HepG2 (cell line): ENCODE results near the gene NELFCD. TPM values are rescaled to one million over a fixed set of nuclear protein-coding genes. Genes with fewer than 3 reads are reported as not detected.

Experiments used
- ATAC-seq: fragments of 200-7000 bp; cut with Tn5 transposase; 3 replicates; pipeline ENCODE4 v1.9.1; 2020; ENCODE audit warnings: mild to moderate bottlenecking, moderate library complexity
- BruUV-seq: library from RNA; stranded (reverse); fragments of 400-500 nt; replicated peaks from 2 replicates; lab custom pipeline; 2021; lab: Mats Ljungman, UMichigan
- CTCF ChIA-PET: fragments of 300-600 bp; formaldehyde crosslinking; extraction: SDS; loops from one replicate; lab custom pipeline; 2021; ENCODE audit warnings: low total read pairs, inconsistent platforms, low intra/inter-chr PET ratio; lab: Yijun Ruan, JAX
- POLR2A ChIA-PET: fragments of 350-600 bp; sonication (Branson Sonifier 250); formaldehyde crosslinking; loops from one replicate; lab custom pipeline; 2020; ENCODE audit warnings: antibody characterized with exemption, inconsistent platforms; lab: Yijun Ruan, JAX
- DNase-seq: peaks from one replicate; pipeline ENCODE4 v3.0.0-alpha.2; 2015; ENCODE audit warnings: low spot score
- FAIRE-seq: peaks from 3 replicates; lab custom pipeline; 2011; peaks lifted over from hg19 to GRCh38; lab: Jason Lieb, UNC
- H2AFZ ChIP-seq: one replicate; pipeline ENCODE4 v1.6.1; 2011; ENCODE audit warnings: low read length, inconsistent platforms
- H3K27ac ChIP-seq: fragments of 300-600 bp; 3 replicates; pipeline ENCODE4 v1.8.0; 2011; ENCODE audit warnings: mixed run types, mild to moderate bottlenecking, mixed read lengths, low read length, inconsistent platforms; ENCODE audit not compliant: insufficient read depth; ENCODE audit errors: extremely low read length
- H3K27me3 ChIP-seq, 2 experiments: fragments of 200-600 bp in 1 of 2; 2 replicates in 1 of 2; 3 replicates in 1 of 2; pipeline versions ENCODE4 v1.6.0 to v1.8.0; 2011; ENCODE audit warnings: low read length in 2 of 2, mild to moderate bottlenecking in 2 of 2, moderate library complexity in 2 of 2, inconsistent platforms in 1 of 2; ENCODE audit not compliant: insufficient read depth in 2 of 2, control insufficient read depth in 1 of 2
- H3K36me3 ChIP-seq, 2 experiments: fragments of 200-600 bp in 1 of 2; replicated peaks in 1 of 2; 2 replicates in 1 of 2; 3 replicates in 1 of 2; pipeline versions ENCODE4 v1.5.1 to v1.8.0; 2011; ENCODE audit warnings: low read length in 2 of 2, inconsistent platforms in 1 of 2; ENCODE audit not compliant: insufficient read depth in 2 of 2, control insufficient read depth in 1 of 2
- H3K4me1 ChIP-seq: 2 replicates; pipeline ENCODE4 v1.5.1; 2012; ENCODE audit warnings: low read length, inconsistent platforms; ENCODE audit not compliant: insufficient read depth
- H3K4me2 ChIP-seq: 2 replicates; pipeline ENCODE4 v1.6.0; 2011; ENCODE audit warnings: low read depth, low read length, inconsistent platforms
- H3K4me3 ChIP-seq, 3 experiments: fragments of 200-600 bp in 1 of 3; sonication (generic), shearing (Covaris generic) in 1 of 3; replicated peaks in 1 of 3; 2 replicates each; pipeline ENCODE4 v1.5.1; 2011 to 2016; ENCODE audit warnings: low read length in 3 of 3, inconsistent platforms in 2 of 3, low read depth in 2 of 3, mild to moderate bottlenecking in 2 of 3, control low read depth in 1 of 3, mixed read lengths in 1 of 3; ENCODE audit not compliant: insufficient read depth in 1 of 3
- H3K79me2 ChIP-seq: one replicate; pipeline ENCODE4 v1.6.1; 2011; ENCODE audit warnings: low read length, inconsistent platforms; ENCODE audit not compliant: insufficient read depth
- H3K9ac ChIP-seq: 2 replicates; pipeline ENCODE4 v1.6.0; 2011; ENCODE audit warnings: mild to moderate bottlenecking, low read depth, low read length, inconsistent platforms; ENCODE audit not compliant: insufficient read depth
- H3K9me3 ChIP-seq: 2 replicates; pipeline ENCODE4 v1.5.1; 2012; ENCODE audit warnings: mild to moderate bottlenecking, low read length
- H4K20me1 ChIP-seq: 2 replicates; pipeline ENCODE4 v1.6.0; 2011; ENCODE audit warnings: inconsistent platforms, mild to moderate bottlenecking, low read length, moderate library complexity; ENCODE audit not compliant: insufficient read depth
- CEBPG ChIP-seq: IDR thresholded peaks from 2 replicates; pipeline ENCODE4 v1.6.1; 2016
- GABPB1 ChIP-seq: IDR thresholded peaks from 2 replicates; pipeline ENCODE4 v1.6.1; 2016; ENCODE audit warnings: mild to moderate bottlenecking, missing genetic modification reagents, moderate library complexity, missing compliant biosample characterization
- IRF2 ChIP-seq: IDR thresholded peaks from 2 replicates; pipeline ENCODE4 v1.6.1; 2018; ENCODE audit warnings: missing genetic modification reagents, missing compliant biosample characterization
- IRF9 ChIP-seq: sonication (generic); formaldehyde crosslinking; IDR thresholded peaks from 2 replicates; pipeline ENCODE4 v1.8.0; 2022; ENCODE audit warnings: missing genetic modification reagents, mild to moderate bottlenecking, borderline replicate concordance
- KMT2A ChIP-seq: sonication (generic); formaldehyde crosslinking; IDR thresholded peaks from 2 replicates; pipeline ENCODE4 v1.4.0; 2020; ENCODE audit warnings: missing genetic modification reagents
- MED1 ChIP-seq: sonication (generic); formaldehyde crosslinking; IDR thresholded peaks from 2 replicates; pipeline ENCODE4 v1.4.0; 2020; ENCODE audit warnings: missing genetic modification reagents
- NCOA2 ChIP-seq: sonication (generic); formaldehyde crosslinking; IDR thresholded peaks from 2 replicates; pipeline ENCODE4 v1.8.0; 2022; ENCODE audit warnings: inconsistent platforms
- NFKB2 ChIP-seq: sonication (generic); formaldehyde crosslinking; IDR thresholded peaks from 2 replicates; pipeline ENCODE4 v1.4.0; 2020; ENCODE audit warnings: missing genetic modification reagents, borderline replicate concordance
- NR2C2 ChIP-seq: sonication (generic); formaldehyde crosslinking; IDR thresholded peaks from 2 replicates; pipeline ENCODE4 v1.4.0; 2020; ENCODE audit warnings: missing genetic modification reagents, mild to moderate bottlenecking, moderate library complexity, borderline replicate concordance
- PITX1 ChIP-seq: sonication (generic); formaldehyde crosslinking; IDR thresholded peaks from 2 replicates; pipeline ENCODE4 v1.5.1; 2020; ENCODE audit warnings: mild to moderate bottlenecking, missing genetic modification reagents
- PRDM15 ChIP-seq: sonication (generic); formaldehyde crosslinking; IDR thresholded peaks from 2 replicates; pipeline ENCODE4 v1.4.0; 2020; ENCODE audit warnings: missing genetic modification reagents
- ZFP36L1 ChIP-seq: sonication (generic); formaldehyde crosslinking; IDR thresholded peaks from 2 replicates; pipeline ENCODE4 v1.8.0; 2022; ENCODE audit warnings: mild to moderate bottlenecking, missing genetic modification reagents, moderate library complexity
- ZNF143 ChIP-seq: sonication (generic); formaldehyde crosslinking; IDR thresholded peaks from 2 replicates; pipeline ENCODE4 v1.4.0; 2020; ENCODE audit warnings: missing genetic modification reagents
- ZNF33B ChIP-seq: sonication (generic); formaldehyde crosslinking; IDR thresholded peaks from 2 replicates; pipeline ENCODE4 v1.5.1; 2020; ENCODE audit warnings: mild to moderate bottlenecking, missing genetic modification reagents
- ZNF362 ChIP-seq: sonication (generic); formaldehyde crosslinking; IDR thresholded peaks from 2 replicates; pipeline ENCODE4 v1.4.0; 2020; ENCODE audit warnings: missing genetic modification reagents, mild to moderate bottlenecking, borderline replicate concordance
- ZNF501 ChIP-seq: sonication (generic); formaldehyde crosslinking; IDR thresholded peaks from 2 replicates; pipeline ENCODE4 v1.5.1; 2020; ENCODE audit warnings: mild to moderate bottlenecking, moderate library complexity, missing genetic modification reagents
- ZNF737 ChIP-seq: sonication (generic); formaldehyde crosslinking; IDR thresholded peaks from 2 replicates; pipeline ENCODE4 v1.5.0; 2020; ENCODE audit warnings: missing genetic modification reagents, mild to moderate bottlenecking, borderline replicate concordance
- ZSCAN25 ChIP-seq: sonication (generic); formaldehyde crosslinking; IDR thresholded peaks from 2 replicates; pipeline ENCODE4 v1.8.0; 2022; ENCODE audit warnings: mild to moderate bottlenecking, missing genetic modification reagents
- WGBS: methylation state at CpG from one replicate; pipeline ENCODE4 v1.1.6; 2017; ENCODE audit warnings: low lambda C conversion rate; 5-methylcytosine and 5-hydroxymethylcytosine counted together
- in situ Hi-C: cut with HindIII; loops from 2 replicates; pipeline ENCODE4 v1.10.0; 2017; ENCODE audit warnings: low pct_unique_long_range_greater_than_20kb; ENCODE audit not compliant: extremely low pct_ligation_motif_present
- intact Hi-C: fragments of 100-400 bp; cut with micrococcal nuclease; formaldehyde crosslinking; loops from one replicate; pipeline ENCODE4 v1.10.0; 2022; ENCODE audit not compliant: unreplicated experiment
- polyA plus RNA-seq, 8 experiments: library from polyadenylated mRNA; depleted of rRNA in 3 of 8; stranded (reverse) in 7 of 8; unstranded in 1 of 8; fragments of >200 nt; fragmentation: Illumina TruSeq in 4 of 8; extraction: Trizol in 4 of 8; gene quantifications; 2 replicates each; pipeline versions ENCODE4 v1.2.1 to v1.2.3, GENCODE V29; 2011 to 2016; ENCODE audit warnings: low read depth in 4 of 8, missing spikeins in 1 of 8, mixed read lengths in 1 of 8; ENCODE audit not compliant: insufficient read depth in 1 of 8
- total RNA-seq, 5 experiments: library from RNA; depleted of rRNA; stranded (reverse); fragments of >200 nt; fragmentation: Illumina TruSeq; extraction: Trizol; gene quantifications; 2 replicates each; pipeline ENCODE4 v1.2.3, GENCODE V29; 2016; ENCODE audit warnings: low read depth in 1 of 5

NELFCD gene
- total and polyA plus RNA-seq, 2 of the 13 experiments (the other 11 are each of a cell fraction or from before 2014, with no cell fraction given) = 159 to 203 TPM

GRCh38 chr20:59010995-59011873, 30.2 kb downstream of the NELFCD start:
- in situ Hi-C loops = no loop called here
- Histone ChIP-seq H3K4me2 (peak overlapping the region; percentile 33), H3K27ac (peak overlapping the region; percentile 12), H3K27me3 (no peaks in the 10 kb centered on the region), H2AFZ (no peak overlapping the region), H3K79me2 (peaks cover 12% of the 10 kb centered on the region), H3K4me1 (peaks cover 93% of the 10 kb centered on the region), H3K36me3 (no peaks in the 10 kb centered on the region), H3K4me3 (no peak overlapping the region), H3K9me3 (no peaks in the 10 kb centered on the region), H4K20me1 (no peaks in the 10 kb centered on the region), H3K9ac (no peak overlapping the region)
- ATAC-seq = peak; percentile 1; the same call in 1 of the 3 replicates
- no peak for FAIRE-seq
- no TSS peak for BruUV-seq
- intact Hi-C loops = no loop called here
- DNase-seq = peak; percentile 78
- ChIA-PET CTCF (no interaction called here), POLR2A (interaction anchor here (0.9 to 3.9 kb wide), 3 partner anchors 13 to 21 kb away, joined by 3 to 19 read pairs (median 6); partner anchors contain the start of gene ATP5F1E)
- WGBS = 72% methylated on average over 17 of the region's 17 CpGs
- TF ChIP-seq PITX1 (CRISPR knock-in tag) (0 out of 2 replicates have a peak, but pooled peaks have one; percentile 36), ZSCAN25 (CRISPR knock-in tag) (0 out of 2 replicates have a peak, but pooled peaks have one; percentile 34), ZNF143 (CRISPR knock-in tag) (no peak), GABPB1 (CRISPR knock-in tag) (no peak), NCOA2 (CRISPR knock-in tag) (no peak; the same call in 1 of the 2 replicates), PRDM15 (CRISPR knock-in tag) (peak; percentile 48; the same call in 1 of the 2 replicates), IRF2 (CRISPR knock-in tag) (peak; percentile 29; the same call in 1 of the 2 replicates), ZNF362 (CRISPR knock-in tag) (peak; percentile 70; the same call in 1 of the 2 replicates), NR2C2 (CRISPR knock-in tag) (no peak), ZFP36L1 (CRISPR knock-in tag) (no peak), ZNF737 (CRISPR knock-in tag) (no peak), CEBPG (no peak; the same call in 1 of the 2 replicates), ZNF501 (CRISPR knock-in tag) (no peak), IRF9 (CRISPR knock-in tag) (no peak), MED1 (CRISPR knock-in tag) (0 out of 2 replicates have a peak, but pooled peaks have one; percentile 28), KMT2A (CRISPR knock-in tag) (0 out of 2 replicates have a peak, but pooled peaks have one; percentile 43), NFKB2 (CRISPR knock-in tag) (no peak), ZNF33B (CRISPR knock-in tag) (no peak)
